Iris pigment epithelial cell (primary cell): ENCODE measurements around the gene RNF222.

ENCODE experiments used
- DNase-seq: peaks from one replicate; pipeline ENCODE4 v3.0.0-alpha.2; 2011; ENCODE audit warnings: low read depth

RNF222 gene

DNA sequence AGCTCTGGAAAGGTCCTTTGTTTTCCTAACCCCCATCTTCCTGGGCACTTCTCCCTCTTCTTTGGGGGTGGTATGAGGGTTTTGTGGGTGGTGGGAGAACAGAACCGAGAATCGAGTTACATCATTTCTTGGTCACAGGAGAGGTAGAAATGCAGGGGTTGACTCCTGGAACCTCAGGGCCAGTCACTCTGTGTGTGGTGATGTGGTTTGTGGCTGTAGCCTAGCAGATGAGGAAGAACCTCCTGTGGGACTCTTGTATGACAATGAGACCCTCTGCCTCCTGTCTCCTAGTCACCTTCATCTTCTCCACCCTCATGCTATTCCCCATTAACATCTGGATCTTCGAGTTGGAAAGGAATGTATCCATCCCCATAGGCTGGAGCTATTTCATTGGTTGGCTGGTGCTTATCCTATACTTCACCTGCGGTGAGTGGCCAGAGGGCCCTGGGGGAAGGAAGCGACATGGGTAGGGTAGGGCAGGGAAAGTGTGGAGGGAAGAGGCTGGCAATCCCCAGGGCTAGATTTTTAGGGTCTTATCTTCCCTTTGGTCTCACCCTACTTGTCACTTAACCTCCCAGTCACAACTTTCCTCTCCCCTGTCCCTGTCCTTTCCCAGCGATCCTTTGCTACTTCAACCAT is 52.5 kb downstream of the RNF222 start:
- DNase-seq = no peak

DNA sequence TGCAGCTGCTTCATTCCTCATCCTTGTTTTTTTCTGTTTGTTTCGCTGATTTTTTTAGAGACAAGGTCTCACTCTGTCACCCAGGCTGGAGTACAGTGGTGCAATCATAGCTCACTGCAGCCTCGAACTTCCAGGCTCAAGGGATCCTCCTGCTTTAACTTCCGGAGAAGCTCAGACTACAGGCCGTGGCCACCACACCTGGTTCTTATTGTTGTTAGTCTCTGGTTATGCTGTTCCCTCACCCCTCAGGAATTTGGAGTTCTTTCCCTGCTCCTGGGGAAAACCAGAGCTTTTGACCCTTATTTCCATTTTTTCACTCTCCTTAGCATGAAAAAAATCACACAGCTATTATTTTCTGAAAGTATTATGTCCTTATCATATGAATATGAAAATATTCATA is 56.2 kb downstream of the RNF222 start:
- no peak for DNase-seq
